Measurements from ENCODE around the gene TOMT. TPM values are rescaled to one million over a fixed set of nuclear protein-coding genes. Genes with fewer than 3 reads are reported as not detected.

TOMT gene, protein sequence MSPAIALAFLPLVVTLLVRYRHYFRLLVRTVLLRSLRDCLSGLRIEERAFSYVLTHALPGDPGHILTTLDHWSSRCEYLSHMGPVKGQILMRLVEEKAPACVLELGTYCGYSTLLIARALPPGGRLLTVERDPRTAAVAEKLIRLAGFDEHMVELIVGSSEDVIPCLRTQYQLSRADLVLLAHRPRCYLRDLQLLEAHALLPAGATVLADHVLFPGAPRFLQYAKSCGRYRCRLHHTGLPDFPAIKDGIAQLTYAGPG
- not detected for total RNA-seq
- polyA plus RNA-seq = not detected
- long read RNA-seq, donor 1 = 0 reads
- long read RNA-seq, donor 2 = 0 reads
- long read RNA-seq, donor 3 = 0 reads

DNA sequence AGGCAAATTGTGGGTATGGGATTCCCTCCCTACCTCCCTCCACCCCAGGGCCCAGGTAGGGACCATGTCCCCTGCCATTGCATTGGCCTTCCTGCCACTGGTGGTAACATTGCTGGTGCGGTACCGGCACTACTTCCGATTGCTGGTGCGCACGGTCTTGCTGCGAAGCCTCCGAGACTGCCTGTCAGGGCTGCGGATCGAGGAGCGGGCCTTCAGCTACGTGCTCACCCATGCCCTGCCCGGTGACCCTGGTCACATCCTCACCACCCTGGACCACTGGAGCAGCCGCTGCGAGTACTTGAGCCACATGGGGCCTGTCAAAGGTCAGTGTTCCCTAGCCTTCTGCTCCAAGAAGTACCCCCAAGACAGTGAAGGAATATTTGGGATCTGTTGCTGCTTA lies at the start of gene TOMT:
TOMT (plus strand) TSS at position 37 of the 400 bp plus-strand sequence; CDS start at position 65, 28 bp downstream.
- H3K27ac ChIP-seq = no peak within 1 kb of the TSS
- H3K4me1 ChIP-seq (ENCODE audit: insufficient read depth) = peaks cover 4% of the 10 kb centered on the region
- no peak for DNase-seq
- no peak for TF ChIP-seq EP300 (IDR thresholded peaks at IDR 0.05)
- TF ChIP-seq, protein P1, sequence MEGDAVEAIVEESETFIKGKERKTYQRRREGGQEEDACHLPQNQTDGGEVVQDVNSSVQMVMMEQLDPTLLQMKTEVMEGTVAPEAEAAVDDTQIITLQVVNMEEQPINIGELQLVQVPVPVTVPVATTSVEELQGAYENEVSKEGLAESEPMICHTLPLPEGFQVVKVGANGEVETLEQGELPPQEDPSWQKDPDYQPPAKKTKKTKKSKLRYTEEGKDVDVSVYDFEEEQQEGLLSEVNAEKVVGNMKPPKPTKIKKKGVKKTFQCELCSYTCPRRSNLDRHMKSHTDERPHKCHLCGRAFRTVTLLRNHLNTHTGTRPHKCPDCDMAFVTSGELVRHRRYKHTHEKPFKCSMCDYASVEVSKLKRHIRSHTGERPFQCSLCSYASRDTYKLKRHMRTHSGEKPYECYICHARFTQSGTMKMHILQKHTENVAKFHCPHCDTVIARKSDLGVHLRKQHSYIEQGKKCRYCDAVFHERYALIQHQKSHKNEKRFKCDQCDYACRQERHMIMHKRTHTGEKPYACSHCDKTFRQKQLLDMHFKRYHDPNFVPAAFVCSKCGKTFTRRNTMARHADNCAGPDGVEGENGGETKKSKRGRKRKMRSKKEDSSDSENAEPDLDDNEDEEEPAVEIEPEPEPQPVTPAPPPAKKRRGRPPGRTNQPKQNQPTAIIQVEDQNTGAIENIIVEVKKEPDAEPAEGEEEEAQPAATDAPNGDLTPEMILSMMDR (IDR thresholded peaks at IDR 0.05) = no peak
- TF ChIP-seq POLR2A (IDR thresholded peaks at IDR 0.05) = no peak
- no peaks in the 10 kb centered on the region for H3K36me3 ChIP-seq
- intact Hi-C loops (cut with DNase I) = no loop called here
- no peaks in the 10 kb centered on the region for H3K27me3 ChIP-seq
- H3K9me3 ChIP-seq = no peaks in the 10 kb centered on the region
- whole genome bisulfite sequencing, 3 donors = 91 to 94% (median 92%) methylated on average over 14 of the region's 14 CpGs
- H3K4me3 ChIP-seq = no peak within 1 kb of the TSS

DNA sequence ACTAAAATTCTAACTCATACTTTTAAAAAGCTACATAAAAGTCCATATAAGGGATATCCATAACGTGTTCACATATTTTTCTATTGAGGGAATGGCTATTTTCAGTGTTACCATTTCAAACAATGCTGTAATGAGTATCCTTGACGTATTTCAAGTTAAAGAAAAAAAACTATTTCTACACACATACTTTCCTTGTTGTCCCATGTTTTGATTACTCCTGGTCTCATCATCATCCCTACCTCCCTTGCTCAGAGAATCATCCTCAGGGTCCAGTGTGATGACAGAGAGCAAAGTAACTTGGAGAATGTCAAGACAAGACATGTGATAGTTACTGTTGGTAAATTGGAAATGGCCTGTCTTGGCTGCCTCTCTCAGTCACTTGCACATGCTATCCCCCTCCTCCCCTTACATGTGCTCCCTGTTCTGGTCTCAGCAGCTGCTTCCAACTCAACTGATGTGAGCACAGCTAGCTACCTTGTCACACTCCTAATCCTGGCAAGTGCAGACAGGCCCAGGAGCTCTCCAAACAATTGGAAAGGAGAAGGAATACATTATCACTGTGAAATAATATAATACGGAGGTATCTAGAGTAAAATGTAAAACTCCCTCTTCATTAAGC lies 47.2 kb upstream of the TOMT start:
- Histone ChIP-seq H3K9me3 (no peaks in the 10 kb centered on the region), H3K27me3 (no peaks in the 10 kb centered on the region), H3K36me3 (no peaks in the 10 kb centered on the region), H3K4me3 (no peak overlapping the region), H3K4me1 (ENCODE audit: insufficient read depth) (no peaks in the 10 kb centered on the region), H3K27ac (no peak overlapping the region)
- intact Hi-C loops (cut with DNase I) = no loop called here
- whole genome bisulfite sequencing, 3 donors = 71 to 78% (median 76%) methylated on average over 3 of the region's 3 CpGs
- TF ChIP-seq, protein P1 (IDR thresholded peaks at IDR 0.05) = no peak
- TF ChIP-seq EP300 (IDR thresholded peaks at IDR 0.05) (no peak), POLR2A (IDR thresholded peaks at IDR 0.05) (no peak)
- no peak for DNase-seq

DNA sequence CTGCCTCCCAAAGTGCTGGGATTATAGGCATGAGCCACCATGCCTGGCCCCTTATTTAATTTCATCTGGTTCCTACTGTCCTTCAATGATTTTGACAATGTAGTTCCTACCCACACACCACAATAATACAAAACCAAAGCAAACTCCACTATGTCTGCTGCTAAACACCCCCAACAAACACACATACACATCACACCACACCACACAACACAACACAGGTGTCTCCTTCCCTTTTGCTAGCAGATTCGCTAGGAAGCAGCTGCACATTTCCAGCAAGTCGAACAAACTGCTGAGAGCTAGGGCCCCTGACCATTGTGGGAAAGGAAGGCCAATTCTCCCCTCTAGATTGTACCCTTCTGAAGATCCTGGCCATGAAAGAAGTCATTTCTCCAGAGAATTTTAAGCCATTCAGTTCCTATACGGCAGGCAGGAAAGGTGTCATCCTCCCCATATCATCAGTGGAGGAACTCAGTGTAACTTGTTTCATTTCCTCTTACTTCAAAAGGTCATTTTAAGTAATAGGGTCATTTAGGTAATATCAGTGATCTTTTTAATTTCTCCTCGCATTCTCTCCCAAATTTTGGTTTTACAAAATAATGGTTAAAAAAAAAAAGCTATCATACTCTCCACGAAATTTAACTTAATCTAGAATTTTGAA lies 43.9 kb upstream of the TOMT start:
- Histone ChIP-seq H3K36me3 (no peaks in the 10 kb centered on the region), H3K9me3 (no peaks in the 10 kb centered on the region), H3K27ac (no peak overlapping the region), H3K27me3 (no peaks in the 10 kb centered on the region), H3K4me1 (ENCODE audit: insufficient read depth) (no peaks in the 10 kb centered on the region), H3K4me3 (no peak overlapping the region)
- TF ChIP-seq EP300 (IDR thresholded peaks at IDR 0.05) (no peak), POLR2A (IDR thresholded peaks at IDR 0.05) (no peak)
- TF ChIP-seq, protein P1 (IDR thresholded peaks at IDR 0.05) = no peak
- no peak for DNase-seq
- WGBS, 3 donors = 90 to 94% (median 91%) methylated on average over 5 of the region's 5 CpGs
- intact Hi-C loops (cut with DNase I) = no loop called here

DNA sequence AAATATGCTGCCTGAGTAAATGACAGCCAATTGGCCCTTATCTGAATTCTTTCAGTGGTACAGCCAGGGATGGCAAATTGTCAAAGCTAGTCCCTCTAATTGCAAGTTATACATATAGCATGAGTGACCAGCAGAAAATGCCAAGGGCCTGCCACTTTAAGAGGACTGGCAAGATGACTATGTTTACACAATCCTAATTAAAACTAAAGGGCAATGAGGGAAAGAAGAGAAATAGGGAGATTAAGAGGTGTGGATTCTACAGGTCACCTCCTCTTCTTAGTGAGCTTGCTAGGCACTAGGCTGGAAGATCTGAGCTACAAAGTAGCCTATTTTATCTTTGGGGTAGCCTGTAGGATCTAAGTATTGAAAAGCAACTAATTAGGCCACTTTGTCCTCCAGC lies 38.9 kb upstream of the TOMT start:
- intact Hi-C loops (cut with DNase I) = no loop called here
- no peak for TF ChIP-seq EP300 (IDR thresholded peaks at IDR 0.05)
- Histone ChIP-seq H3K36me3 (no peaks in the 10 kb centered on the region), H3K27me3 (no peaks in the 10 kb centered on the region), H3K27ac (no peak overlapping the region), H3K4me1 (ENCODE audit: insufficient read depth) (peaks cover 8% of the 10 kb centered on the region), H3K9me3 (no peaks in the 10 kb centered on the region), H3K4me3 (no peak overlapping the region)
- DNase-seq = no peak

DNA sequence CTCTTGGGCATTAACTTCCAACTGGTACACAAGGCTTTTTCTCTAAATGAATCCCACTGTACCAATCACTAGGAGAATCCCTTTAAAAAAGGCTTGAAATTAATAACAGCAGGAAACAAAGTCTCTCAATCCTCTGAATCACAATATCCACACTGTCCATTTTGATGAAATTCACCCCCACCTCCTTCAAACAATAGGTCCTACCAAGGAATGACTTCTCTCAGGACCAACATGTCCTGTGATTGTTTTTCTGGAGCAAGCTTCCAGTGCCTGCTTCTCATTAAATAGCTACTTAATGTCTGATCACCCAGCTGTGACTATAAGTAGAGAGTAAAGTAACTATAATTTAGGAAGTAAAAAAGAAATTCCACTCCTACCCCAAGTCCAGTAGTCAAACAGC lies 38.5 kb upstream of the TOMT start:
- H3K4me1 ChIP-seq (ENCODE audit: insufficient read depth) = peaks cover 8% of the 10 kb centered on the region
- no peaks in the 10 kb centered on the region for H3K36me3 ChIP-seq
- no peak overlapping the region for H3K27ac ChIP-seq
- TF ChIP-seq POLR2A (IDR thresholded peaks at IDR 0.05) (no peak), EP300 (IDR thresholded peaks at IDR 0.05) (no peak)
- TF ChIP-seq, protein P1 (IDR thresholded peaks at IDR 0.05) = no peak
- intact Hi-C loops (cut with DNase I) = no loop called here
- no peaks in the 10 kb centered on the region for H3K27me3 ChIP-seq
- H3K4me3 ChIP-seq = no peak overlapping the region
- DNase-seq = no peak
- H3K9me3 ChIP-seq = no peaks in the 10 kb centered on the region

Data from ovary (tissue), 10 donors.